Thoracic aorta endothelial cell (primary cell): ENCODE data around the gene TPMT. TPM values are rescaled to one million over a fixed set of nuclear protein-coding genes. Genes with fewer than 3 reads are reported as not detected.

Experiments
- total RNA-seq: library from RNA; depleted of rRNA; stranded (reverse); fragments of >200 nt; gene quantifications from 2 replicates; pipeline ENCODE4 v1.2.3, GENCODE V29; 2012

Gene TPMT
- 16.8 and 18.1 TPM in 2 replicates for total RNA-seq

GRCh38 chr6:18154507-18155149, at the start of gene TPMT:
TPMT (minus strand) TSS chr6:18155077; CDS start chr6:18149127, 5,950 bp downstream.

GRCh38 chr6:18155150-18155863, 430 bp upstream of the TPMT start, which contains the start of gene KDM1B:
KDM1B (plus strand) TSS chr6:18155422; CDS start chr6:18159896, 4,474 bp downstream.

DNA sequence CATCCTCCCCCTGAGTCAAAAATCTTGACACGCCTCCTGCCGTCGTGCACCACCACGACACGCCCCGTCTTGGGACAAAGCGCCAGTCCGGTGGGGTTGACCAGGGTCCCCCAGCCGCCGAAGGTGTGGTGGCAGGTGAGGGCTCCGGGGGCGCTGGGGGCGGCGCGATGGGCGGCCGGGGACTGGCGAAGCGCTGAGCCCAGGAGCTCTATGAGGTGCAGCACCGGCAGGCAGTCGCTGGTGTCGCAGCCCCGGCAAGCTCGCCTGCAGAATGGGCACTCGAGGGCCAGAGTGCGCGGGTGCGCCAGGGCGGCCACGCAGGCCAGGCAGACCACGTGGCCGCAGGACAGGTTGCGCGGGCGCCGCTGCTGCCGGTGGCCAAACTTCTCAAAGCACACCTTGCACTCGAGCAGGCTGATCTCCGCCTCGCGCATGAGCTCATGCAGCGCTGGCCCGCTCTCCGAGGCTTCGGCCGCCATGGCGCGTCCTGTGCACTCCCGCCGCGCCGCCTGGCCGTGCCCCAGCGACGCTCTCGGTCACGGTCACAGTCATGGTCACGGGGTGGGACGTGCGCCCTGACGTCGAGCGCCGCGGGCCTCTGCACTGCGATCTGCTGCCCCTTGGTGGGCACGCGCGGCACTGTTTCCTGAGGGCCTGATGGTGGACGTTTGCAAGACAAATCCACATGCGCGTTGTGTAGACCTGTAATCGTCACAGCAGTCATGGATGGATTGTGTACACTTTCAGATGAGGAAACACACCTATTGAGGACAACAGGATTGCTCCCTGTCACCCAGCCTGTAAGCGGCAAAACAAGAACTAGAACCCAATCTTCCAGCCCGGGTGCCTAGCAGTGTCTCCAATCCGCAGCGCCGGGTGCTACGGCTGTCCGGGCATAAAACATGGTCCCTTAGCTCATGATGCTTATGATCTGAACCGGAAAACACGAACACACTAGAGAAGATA, 32.5 kb downstream of the TPMT start, which contains the start of gene NHLRC1:
Gene NHLRC1, minus strand, starts transcription at position 550 of the 966 bp plus-strand sequence. Its CDS starts 71 bp downstream, at position 479.

Other genes starting within 250 kb of the TPMT start
- gene KIF13A, start 167.4 kb downstream of the TPMT start, total RNA-seq, result 71.7 and 80.5 TPM in 2 replicates
- 1.2 and 2.3 TPM in 2 replicates for gene NHLRC1, start 32.4 kb downstream of the TPMT start, total RNA-seq
- 12.4 and 13.2 TPM in 2 replicates for gene KDM1B, start 345 bp upstream of the TPMT start, total RNA-seq
- gene DEK, start 109.5 kb upstream of the TPMT start, total RNA-seq, result 199 and 218 TPM in 2 replicates
- 135 and 161 TPM in 2 replicates for gene RNF144B, start 232.3 kb upstream of the TPMT start, total RNA-seq